MM.1S (cell line): Measurements from ENCODE around the gene RRP12.

Experiments
- DNase-seq: peaks from one replicate; pipeline ENCODE4 v3.0.0-alpha.2; 2015
- H2AFZ ChIP-seq: fragments of 300-600 bp; sonication (generic); 2 replicates; pipeline ENCODE4 v1.6.0; 2016; ENCODE audit warnings: antibody characterized with exemption, low read length
- H3F3A ChIP-seq: fragments of 300-600 bp; sonication (generic); 2 replicates; pipeline ENCODE4 v1.6.1; 2016; ENCODE audit warnings: mild to moderate bottlenecking, antibody characterized with exemption, low read length, moderate library complexity, mixed read lengths; ENCODE audit not compliant: insufficient read depth
- H3K27ac ChIP-seq: fragments of 300-600 bp; sonication (generic); 2 replicates; pipeline ENCODE4 v1.5.1; 2016; ENCODE audit warnings: mild to moderate bottlenecking, low read length
- H3K27me3 ChIP-seq: fragments of 300-600 bp; sonication (generic); replicated peaks from 2 replicates; pipeline ENCODE4 v1.6.0; 2016; ENCODE audit warnings: low read length; ENCODE audit not compliant: insufficient read depth
- H3K36me3 ChIP-seq: fragments of 300-600 bp; sonication (generic); replicated peaks from 2 replicates; pipeline ENCODE4 v1.6.1; 2016; ENCODE audit warnings: mild to moderate bottlenecking, low read length, mixed read lengths; ENCODE audit not compliant: insufficient read depth
- H3K4me1 ChIP-seq: fragments of 300-600 bp; sonication (generic); 2 replicates; pipeline ENCODE4 v1.6.1; 2016; ENCODE audit warnings: low read length, mixed read lengths
- H3K4me2 ChIP-seq: fragments of 300-600 bp; sonication (generic); 2 replicates; pipeline ENCODE4 v1.6.0; 2016; ENCODE audit warnings: low read depth, low read length
- H3K4me3 ChIP-seq: fragments of 300-600 bp; sonication (generic); 2 replicates; pipeline ENCODE4 v1.5.1; 2016; ENCODE audit warnings: low read length, mixed read lengths
- H3K79me2 ChIP-seq: fragments of 300-600 bp; sonication (generic); 2 replicates; pipeline ENCODE4 v1.6.1; 2016; ENCODE audit warnings: mixed run types, low read length, mixed read lengths
- H3K9ac ChIP-seq: fragments of 300-600 bp; sonication (generic); 2 replicates; pipeline ENCODE4 v1.6.1; 2016; ENCODE audit warnings: low read length, mixed read lengths
- H3K9me2 ChIP-seq: fragments of 300-600 bp; sonication (generic); replicated peaks from 2 replicates; pipeline ENCODE4 v1.6.1; 2016; ENCODE audit warnings: mild to moderate bottlenecking, low read length, mixed read lengths; ENCODE audit not compliant: insufficient read depth
- H3K9me3 ChIP-seq: fragments of 300-600 bp; sonication (generic); replicated peaks from 2 replicates; pipeline ENCODE4 v1.6.1; 2016; ENCODE audit warnings: mild to moderate bottlenecking, low read length, mixed read lengths; ENCODE audit not compliant: insufficient read depth
- H4K20me1 ChIP-seq: fragments of 300-600 bp; sonication (generic); 2 replicates; pipeline ENCODE4 v1.6.1; 2016; ENCODE audit warnings: mild to moderate bottlenecking, low read length, moderate library complexity, mixed read lengths; ENCODE audit not compliant: insufficient read depth
- CTCF ChIP-seq: fragments of 300-600 bp; sonication (generic); IDR thresholded peaks from 2 replicates; pipeline ENCODE4 v1.5.1; 2016; ENCODE audit warnings: antibody characterized with exemption, low read length, mixed read lengths
- EZH2 ChIP-seq: fragments of 300-600 bp; sonication (generic); optimal IDR thresholded peaks from 2 replicates; pipeline ENCODE3; 2017; ENCODE audit warnings: low read depth, mild to moderate bottlenecking, antibody characterized with exemption, low read length, mixed read lengths
- EZH2phosphoT487 ChIP-seq: fragments of 300-600 bp; sonication (generic); IDR thresholded peaks from 2 replicates; pipeline ENCODE4 v1.6.1; 2018; ENCODE audit warnings: antibody characterized with exemption, low read length

Gene RRP12

GRCh38 chr10:97363071-97363470, 38.1 kb downstream of the RRP12 start:
- no peaks in the 10 kb centered on the region for H3K9me3 ChIP-seq
- no peaks in the 10 kb centered on the region for H3K36me3 ChIP-seq
- no peaks in the 10 kb centered on the region for H3K9me2 ChIP-seq
- no peak for DNase-seq
- H3K27ac ChIP-seq = no peak overlapping the region
- H3K79me2 ChIP-seq = no peaks in the 10 kb centered on the region
- no peaks in the 10 kb centered on the region for H3K4me1 ChIP-seq
- no peaks in the 10 kb centered on the region for H3F3A ChIP-seq
- H4K20me1 ChIP-seq = no peaks in the 10 kb centered on the region
- H3K4me3 ChIP-seq = no peak overlapping the region
- TF ChIP-seq CTCF (no peak), EZH2phosphoT487 (no peak), EZH2 (no peak)
- no peak overlapping the region for H2AFZ ChIP-seq
- H3K9ac ChIP-seq = no peak overlapping the region
- no peaks in the 10 kb centered on the region for H3K27me3 ChIP-seq
- no peak overlapping the region for H3K4me2 ChIP-seq

GRCh38 chr10:97362310-97363033, 38.7 kb downstream of the RRP12 start:
- H3K4me1 ChIP-seq = no peaks in the 10 kb centered on the region
- TF ChIP-seq CTCF (no peak), EZH2phosphoT487 (no peak), EZH2 (no peak)
- no peak overlapping the region for H3K9ac ChIP-seq
- H2AFZ ChIP-seq = no peak overlapping the region
- H3K4me2 ChIP-seq = no peak overlapping the region
- no peak for DNase-seq
- no peaks in the 10 kb centered on the region for H3K27me3 ChIP-seq
- H3F3A ChIP-seq = no peaks in the 10 kb centered on the region
- H3K36me3 ChIP-seq = no peaks in the 10 kb centered on the region
- H4K20me1 ChIP-seq = no peaks in the 10 kb centered on the region
- no peak overlapping the region for H3K27ac ChIP-seq
- H3K9me3 ChIP-seq = no peaks in the 10 kb centered on the region
- H3K79me2 ChIP-seq = no peaks in the 10 kb centered on the region
- no peak overlapping the region for H3K4me3 ChIP-seq
- H3K9me2 ChIP-seq = no peaks in the 10 kb centered on the region

- H3K4me1 ChIP-seq = no peaks in the 10 kb centered on the region
- no peaks in the 10 kb centered on the region for H4K20me1 ChIP-seq
- H3K4me3 ChIP-seq = no peak overlapping the region
- no peaks in the 10 kb centered on the region for H3K9me2 ChIP-seq
- H3K36me3 ChIP-seq = no peaks in the 10 kb centered on the region
- no peak for DNase-seq
- H3K79me2 ChIP-seq = no peaks in the 10 kb centered on the region
- H3F3A ChIP-seq = no peaks in the 10 kb centered on the region
- H3K4me2 ChIP-seq = no peak overlapping the region
- H3K27me3 ChIP-seq = no peaks in the 10 kb centered on the region
- no peaks in the 10 kb centered on the region for H3K9me3 ChIP-seq
- H2AFZ ChIP-seq = no peak overlapping the region
- no peak overlapping the region for H3K9ac ChIP-seq
- no peak overlapping the region for H3K27ac ChIP-seq
- TF ChIP-seq EZH2phosphoT487 (no peak), EZH2 (no peak)
Observed at GRCh38 chr10:97361537-97361901, 39.6 kb downstream of the RRP12 start.
